Hepatocyte (in vitro differentiated cells): ENCODE results near the gene COL21A1. TPM values are rescaled to one million over a fixed set of nuclear protein-coding genes. Genes with fewer than 3 reads are reported as not detected.

Source experiments
- DNase-seq: peaks from one replicate; pipeline ENCODE4 v3.0.0-alpha.2; 2016; ENCODE audit warnings: low spot score
- H2AFZ ChIP-seq: fragments of 200-600 bp; sonication (generic); 2 replicates; pipeline ENCODE4 v1.6.0; 2016; ENCODE audit warnings: antibody characterized with exemption, mild to moderate bottlenecking
- H3K27ac ChIP-seq: fragments of 200-600 bp; sonication (generic); 2 replicates; pipeline ENCODE4 v1.5.1; 2016; ENCODE audit warnings: mild to moderate bottlenecking
- H3K27me3 ChIP-seq: fragments of 200-600 bp; sonication (generic); 2 replicates; pipeline ENCODE4 v1.6.1; 2016
- H3K36me3 ChIP-seq: fragments of 200-600 bp; sonication (generic); replicated peaks from 2 replicates; pipeline ENCODE4 v1.5.1; 2016; ENCODE audit warnings: low read depth; ENCODE audit not compliant: insufficient read depth
- H3K4me1 ChIP-seq: fragments of 200-600 bp; sonication (generic); 2 replicates; pipeline ENCODE4 v1.5.1; 2016; ENCODE audit warnings: mild to moderate bottlenecking, moderate library complexity; ENCODE audit not compliant: insufficient read depth
- H3K4me2 ChIP-seq: fragments of 200-600 bp; sonication (generic); 2 replicates; pipeline ENCODE4 v1.6.0; 2016
- H3K4me3 ChIP-seq: fragments of 200-600 bp; sonication (generic); 2 replicates; pipeline ENCODE4 v1.5.1; 2016; ENCODE audit warnings: mild to moderate bottlenecking
- H3K79me2 ChIP-seq: fragments of 200-600 bp; sonication (generic); 2 replicates; pipeline ENCODE4 v1.6.0; 2017; ENCODE audit warnings: mild to moderate bottlenecking
- H3K9me2 ChIP-seq: fragments of 200-600 bp; sonication (generic); replicated peaks from 2 replicates; pipeline ENCODE4 v1.6.0; 2017; ENCODE audit warnings: mild to moderate bottlenecking; ENCODE audit not compliant: insufficient read depth
- H3K9me3 ChIP-seq: fragments of 200-600 bp; sonication (generic); 2 replicates; pipeline ENCODE4 v1.5.1; 2016; ENCODE audit warnings: low read depth, mild to moderate bottlenecking
- H4K20me1 ChIP-seq: fragments of 200-600 bp; sonication (generic); 2 replicates; pipeline ENCODE4 v1.6.0; 2016; ENCODE audit warnings: mild to moderate bottlenecking; ENCODE audit not compliant: insufficient read depth, poor library complexity, severe bottlenecking
- CTCF ChIP-seq: fragments of 200-600 bp; sonication (generic); IDR thresholded peaks from 2 replicates; pipeline ENCODE4 v1.5.1; 2016; ENCODE audit warnings: antibody characterized with exemption, mild to moderate bottlenecking; ENCODE audit not compliant: poor library complexity
- EZH2 ChIP-seq: fragments of 200-600 bp; sonication (generic); IDR thresholded peaks from 2 replicates; pipeline ENCODE4 v1.6.1; 2016; ENCODE audit warnings: antibody characterized with exemption, mild to moderate bottlenecking, borderline replicate concordance
- EZH2phosphoT487 ChIP-seq: fragments of 200-600 bp; sonication (generic); IDR thresholded peaks from one replicate; pipeline ENCODE4 v1.6.1; 2018; ENCODE audit warnings: antibody characterized with exemption, mild to moderate bottlenecking, low read depth, moderate library complexity; ENCODE audit not compliant: unreplicated experiment, severe bottlenecking
- WGBS: methylation state at CpG from one replicate; pipeline ENCODE4 v1.1.6; 2016; ENCODE audit warnings: low lambda C conversion rate; ENCODE audit errors: missing lambda C conversion rate; 5-methylcytosine and 5-hydroxymethylcytosine counted together
- polyA plus RNA-seq: library from polyadenylated mRNA; unstranded; fragments of >200 nt; fragmentation: Nextera tagmentation; extraction: Ambion mirVana; gene quantifications from 2 replicates; pipeline ENCODE4 v1.2.1, GENCODE V29; 2016
- total RNA-seq: library from RNA; depleted of rRNA; stranded (reverse); fragments of >200 nt; gene quantifications from 2 replicates; pipeline ENCODE4 v1.2.3, GENCODE V29; 2014

Gene COL21A1
- total and polyA plus RNA-seq, 2 experiments from 2014 or later = 36.2 to 44.7 TPM

GRCh38 chr6:56152611-56153010, 94.8 kb downstream of the COL21A1 start:
- no peak overlapping the region for H3K4me3 ChIP-seq
- H3K79me2 ChIP-seq = no peaks in the 10 kb centered on the region
- no peaks in the 10 kb centered on the region for H3K36me3 ChIP-seq
- H3K27me3 ChIP-seq = no peaks in the 10 kb centered on the region
- TF ChIP-seq EZH2phosphoT487 (no peak), EZH2 (no peak), CTCF (no peak)
- DNase-seq = no peak
- no peak overlapping the region for H3K27ac ChIP-seq
- no peak overlapping the region for H2AFZ ChIP-seq
- H4K20me1 ChIP-seq = no peaks in the 10 kb centered on the region
- H3K9me2 ChIP-seq = no peaks in the 10 kb centered on the region
- 100% methylated on average over 1 of the region's 1 CpG for WGBS
- peaks cover 5% of the 10 kb centered on the region for H3K4me1 ChIP-seq
- H3K9me3 ChIP-seq = no peaks in the 10 kb centered on the region
- H3K4me2 ChIP-seq = no peak overlapping the region

GRCh38 chr6:56151609-56152224, 95.7 kb downstream of the COL21A1 start:
- Histone ChIP-seq H4K20me1 (no peaks in the 10 kb centered on the region), H3K9me3 (no peaks in the 10 kb centered on the region), H3K36me3 (no peaks in the 10 kb centered on the region), H2AFZ (no peak overlapping the region), H3K79me2 (no peaks in the 10 kb centered on the region), H3K27ac (no peak overlapping the region), H3K27me3 (no peaks in the 10 kb centered on the region), H3K9me2 (no peaks in the 10 kb centered on the region), H3K4me1 (peaks cover 5% of the 10 kb centered on the region), H3K4me2 (no peak overlapping the region), H3K4me3 (no peak overlapping the region)
- no peak for DNase-seq
- WGBS = 96% methylated on average over 3 of the region's 3 CpGs
- TF ChIP-seq CTCF (no peak), EZH2 (no peak), EZH2phosphoT487 (no peak)

- Histone ChIP-seq H3K79me2 (no peaks in the 10 kb centered on the region), H3K9me2 (no peaks in the 10 kb centered on the region), H3K4me1 (no peaks in the 10 kb centered on the region), H4K20me1 (no peaks in the 10 kb centered on the region), H3K4me2 (no peak overlapping the region), H3K9me3 (no peaks in the 10 kb centered on the region), H2AFZ (no peak overlapping the region), H3K36me3 (no peaks in the 10 kb centered on the region), H3K4me3 (no peak overlapping the region), H3K27ac (no peak overlapping the region), H3K27me3 (no peaks in the 10 kb centered on the region)
- 80% methylated on average over 2 of the region's 2 CpGs for WGBS
- TF ChIP-seq EZH2phosphoT487 = no peak
- TF ChIP-seq CTCF = no peak
- TF ChIP-seq EZH2 = no peak
- no peak for DNase-seq
These were observed 98.7 kb downstream of the COL21A1 start for GRCh38 chr6:56148488-56149186.
